HG03159 (cell line): ENCODE data around the gene HSPB6.
"Not testable (repeated sequence)": the region's sequence is repeated elsewhere in the genome, so short reads cannot be mapped to it uniquely, and the experiment has no call there.

Experiments used
- ATAC-seq: cut with Tn5 transposase; IDR thresholded peaks from one replicate; pipeline ENCODE4 v1.9.1; 2021; ENCODE audit warnings: mild to moderate bottlenecking, moderate library complexity; ENCODE audit not compliant: unreplicated experiment

HSPB6 gene

DNA sequence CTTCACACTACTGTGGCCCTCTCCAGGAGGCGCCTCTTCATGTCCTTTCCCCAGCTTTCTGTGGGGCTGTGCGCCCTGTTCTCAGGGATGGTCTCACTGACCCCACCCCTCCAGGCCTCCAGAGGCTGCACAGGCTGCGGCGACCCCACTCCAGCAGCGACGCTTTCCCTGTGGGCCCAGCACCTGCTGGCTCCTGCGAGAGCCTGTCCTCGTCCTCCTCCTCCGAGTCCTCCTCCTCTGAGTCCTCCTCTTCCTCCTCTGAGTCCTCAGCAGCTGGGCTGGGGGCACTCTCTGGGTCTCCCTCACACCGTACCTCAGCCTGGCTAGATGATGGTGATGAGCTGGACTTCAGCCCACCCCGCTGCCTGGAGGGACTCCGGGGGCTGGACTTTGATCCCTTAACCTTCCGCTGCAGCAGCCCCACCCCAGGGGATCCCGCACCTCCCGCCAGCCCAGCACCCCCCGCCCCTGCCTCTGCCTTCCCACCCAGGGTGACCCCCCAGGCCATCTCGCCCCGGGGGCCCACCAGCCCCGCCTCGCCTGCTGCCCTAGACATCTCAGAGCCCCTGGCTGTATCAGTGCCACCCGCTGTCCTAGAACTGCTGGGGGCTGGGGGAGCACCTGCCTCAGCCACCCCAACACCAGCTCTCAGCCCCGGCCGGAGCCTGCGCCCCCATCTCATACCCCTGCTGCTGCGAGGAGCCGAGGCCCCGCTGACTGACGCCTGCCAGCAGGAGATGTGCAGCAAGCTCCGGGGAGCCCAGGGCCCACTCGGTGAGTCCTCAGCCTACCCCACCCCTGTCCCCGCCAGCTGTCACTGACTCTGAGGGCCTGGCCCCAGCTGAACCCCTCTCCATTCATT is 29.7 kb upstream of the HSPB6 start:
- no peak for ATAC-seq

GRCh38 chr19:35785339-35785627 is 28.5 kb upstream of the HSPB6 start:
- no peak for ATAC-seq

GRCh38 chr19:35784503-35785338 is 27.9 kb upstream of the HSPB6 start:
- no peak for ATAC-seq

GRCh38 chr19:35783469-35784434 is 26.9 kb upstream of the HSPB6 start:
- no peak for ATAC-seq

DNA sequence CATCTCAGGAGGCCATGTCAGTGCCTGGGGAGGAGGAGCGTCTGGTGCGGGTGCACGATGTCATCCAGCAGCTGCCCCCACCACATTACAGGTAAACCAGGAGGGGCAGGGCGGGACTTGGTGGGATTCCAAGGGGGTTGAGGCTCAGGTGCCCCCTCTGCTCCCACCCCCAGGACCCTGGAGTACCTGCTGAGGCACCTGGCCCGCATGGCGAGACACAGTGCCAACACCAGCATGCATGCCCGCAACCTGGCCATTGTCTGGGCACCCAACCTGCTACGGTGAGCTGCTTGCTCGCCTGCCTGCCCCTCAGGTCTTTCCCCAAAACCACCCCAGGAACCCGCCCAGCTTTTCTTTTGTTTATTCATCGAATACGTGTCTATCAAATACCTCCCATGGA is 25.8 kb upstream of the HSPB6 start:
- ATAC-seq = no peak

DNA sequence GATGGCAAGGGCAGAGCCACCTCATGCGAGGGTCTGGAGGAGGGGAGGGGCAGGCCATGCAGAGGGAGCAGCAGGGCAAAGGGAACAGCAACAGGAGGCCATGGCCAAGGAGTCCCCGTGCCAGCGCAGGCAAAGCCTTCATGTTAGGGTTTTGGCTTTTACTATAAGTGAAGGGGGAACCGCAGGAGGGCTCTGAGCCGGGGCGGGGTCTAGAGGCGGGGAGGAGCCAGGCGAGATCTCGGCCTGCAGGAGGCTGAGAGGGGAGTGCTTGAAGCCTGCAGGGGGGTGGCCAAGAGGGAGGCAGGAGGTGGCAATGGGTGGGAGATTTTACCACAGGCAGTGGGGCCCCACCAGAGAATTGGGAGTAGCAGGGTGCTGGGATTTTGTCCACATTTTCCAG is 24.8 kb upstream of the HSPB6 start:
- ATAC-seq = no peak

- no peak for ATAC-seq
Measured at GRCh38 chr19:35780717-35781116, 23.9 kb upstream of the HSPB6 start.

DNA sequence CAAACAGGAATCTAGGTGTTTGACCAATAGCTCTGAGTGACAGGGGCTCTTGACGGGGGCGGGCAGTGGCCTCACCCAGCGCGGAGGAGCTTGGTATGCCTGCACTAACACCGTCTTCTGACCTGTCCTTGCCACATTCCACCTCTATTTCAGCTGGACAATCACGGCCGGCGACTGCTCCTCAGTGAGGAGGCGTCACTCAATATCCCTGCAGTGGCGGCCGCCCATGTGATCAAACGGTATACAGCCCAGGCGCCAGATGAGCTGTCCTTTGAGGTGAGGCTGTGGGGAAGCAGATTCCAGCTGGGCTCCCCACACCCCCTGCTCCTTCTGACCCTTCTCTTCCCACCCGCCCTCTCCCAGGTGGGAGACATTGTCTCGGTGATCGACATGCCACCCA is 23.2 kb upstream of the HSPB6 start:
- no peak for ATAC-seq

DNA sequence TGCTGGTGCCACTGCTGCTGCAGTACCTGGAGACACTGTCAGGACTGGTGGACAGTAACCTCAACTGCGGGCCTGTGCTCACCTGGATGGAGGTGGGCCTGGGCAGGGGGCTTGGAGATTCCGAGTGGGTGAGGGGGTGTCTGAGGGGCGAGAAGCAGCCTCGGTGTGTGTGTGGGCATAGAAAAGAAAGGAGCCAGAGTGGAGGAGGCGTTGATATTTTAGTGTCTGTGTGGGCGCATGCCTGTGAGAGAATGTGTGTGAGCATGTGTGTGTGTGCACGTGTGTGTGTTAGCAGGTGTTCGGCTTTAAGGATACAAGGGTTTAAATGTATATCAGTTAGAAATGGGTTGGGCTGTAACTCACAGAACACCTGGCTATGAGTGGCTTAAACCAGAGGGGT is 22.2 kb upstream of the HSPB6 start:
- no peak for ATAC-seq

GRCh38 chr19:35777961-35778360 is 21.1 kb upstream of the HSPB6 start:
- no peak for ATAC-seq

DNA sequence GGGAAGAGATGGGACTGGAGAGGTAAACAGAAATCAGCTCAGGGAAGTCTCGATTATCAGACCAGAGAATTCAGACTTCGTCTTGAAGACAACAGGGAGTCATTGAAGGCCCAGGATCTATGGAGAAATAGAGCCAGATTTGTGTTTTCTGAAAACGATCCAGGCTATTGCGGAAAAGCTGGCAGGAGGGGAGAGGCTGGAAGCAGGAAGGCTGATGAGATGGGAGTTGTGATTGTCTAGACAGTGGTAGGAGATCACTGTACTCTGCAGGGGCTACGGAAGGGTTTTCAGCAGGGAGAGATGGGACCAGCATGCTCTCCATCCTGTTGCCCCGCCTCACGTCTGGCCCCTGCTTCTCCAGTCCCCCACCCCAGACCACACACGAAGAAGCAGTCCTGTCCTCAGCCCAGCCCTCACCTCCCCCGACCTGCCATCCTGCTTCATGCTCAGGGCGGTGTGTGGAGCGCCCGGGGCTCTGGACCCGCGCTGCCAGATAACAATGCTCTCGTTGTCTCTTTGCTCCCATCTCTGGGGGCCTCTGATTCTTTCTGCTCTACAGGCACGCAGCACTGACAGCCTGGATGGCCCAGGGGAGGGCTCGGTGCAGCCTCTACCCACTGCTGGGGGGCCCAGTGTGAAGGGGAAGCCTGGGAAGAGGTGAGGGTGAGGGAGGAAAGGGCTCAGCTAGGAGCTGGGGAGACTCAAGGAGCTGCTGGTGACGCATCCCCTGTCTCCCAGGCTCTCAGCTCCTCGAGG is 20.4 kb upstream of the HSPB6 start:
- no peak for ATAC-seq

DNA sequence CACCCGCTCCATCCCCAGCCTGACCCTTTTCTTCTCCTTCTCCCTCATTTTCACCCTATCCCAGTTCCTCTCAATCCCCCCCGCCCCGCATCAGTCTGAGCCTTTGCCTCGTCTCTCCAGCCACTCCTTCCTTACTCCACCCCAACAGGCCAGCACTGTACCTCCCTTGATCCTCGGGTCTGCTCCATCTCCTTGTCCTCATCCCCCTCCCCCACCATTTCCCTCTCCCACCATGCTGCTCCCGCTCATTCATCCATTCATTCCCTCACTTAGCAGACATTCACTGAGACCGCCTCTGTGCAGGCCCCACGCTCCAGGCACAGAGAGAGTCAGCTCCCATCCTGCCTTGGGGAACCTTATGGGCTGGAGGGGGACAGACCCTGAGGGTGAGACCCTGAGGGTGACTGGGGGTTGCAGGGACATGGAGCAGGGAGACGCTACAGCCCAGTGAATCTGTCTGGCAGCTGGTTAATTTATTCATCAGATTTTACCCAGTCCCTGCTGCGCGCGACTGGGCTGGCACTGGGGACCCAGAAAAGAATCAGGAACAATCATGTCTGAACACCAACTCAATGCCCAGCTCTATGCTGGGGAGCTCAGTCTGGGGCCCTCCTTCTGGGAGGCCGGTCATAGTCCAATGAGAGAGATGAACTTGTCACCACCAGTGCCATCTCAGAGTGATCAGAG is 19.4 kb upstream of the HSPB6 start:
- no peak for ATAC-seq

DNA sequence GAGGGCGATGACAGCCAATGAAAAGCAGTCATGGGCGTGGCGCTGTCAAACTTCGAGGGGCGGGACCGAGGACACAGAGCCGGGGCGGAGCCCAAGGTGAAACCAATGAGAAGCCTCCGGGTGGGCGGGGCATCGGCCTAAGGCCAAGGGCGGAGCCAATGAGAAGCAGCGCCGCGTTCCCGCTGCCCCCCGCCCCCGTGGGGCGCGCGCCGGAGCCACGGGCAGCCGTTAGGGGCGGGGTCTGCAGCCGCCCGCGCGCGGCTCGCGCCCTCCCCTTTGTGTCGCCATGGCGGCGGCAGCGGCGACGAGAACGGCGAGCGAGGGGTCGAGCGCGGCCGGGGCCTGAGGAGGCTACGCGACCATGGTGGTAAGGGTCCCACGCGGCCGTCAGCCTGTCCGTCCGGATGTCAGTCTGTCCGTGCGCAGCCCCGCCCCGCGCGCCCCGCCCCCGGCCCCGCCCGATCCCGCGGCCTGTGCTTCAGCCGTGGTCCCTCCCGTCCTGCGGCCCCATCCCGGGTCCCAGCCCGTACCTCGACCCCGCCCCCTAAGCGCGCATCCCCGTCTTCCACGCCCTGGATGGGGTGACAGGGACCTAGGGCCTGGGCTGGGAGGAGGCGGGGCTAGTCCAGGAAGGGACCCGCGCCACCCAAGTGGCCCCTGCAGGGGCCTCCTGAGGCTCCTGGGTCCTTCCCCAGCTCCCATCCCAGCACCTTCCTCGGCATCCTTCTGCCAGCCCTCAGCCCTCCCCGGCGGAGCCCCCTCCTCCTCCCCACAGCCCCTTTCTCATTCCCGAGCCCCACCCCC is 18.7 kb upstream of the HSPB6 start, which contains the start of gene ARHGAP33:
Gene ARHGAP33, plus strand, starts transcription at position 267 of the 804 bp plus-strand sequence. Its CDS starts 95 bp downstream, at position 362.
- ATAC-seq = peak; percentile 86

GRCh38 chr19:35775046-35775297 is 18.1 kb upstream of the HSPB6 start:
- no peak for ATAC-seq

- no peak for ATAC-seq
Measured at GRCh38 chr19:35774274-35775045, 17.6 kb upstream of the HSPB6 start.

- ATAC-seq = no peak
Measured at GRCh38 chr19:35773020-35773806, 16.4 kb upstream of the HSPB6 start.

- ATAC-seq = not testable (repeated sequence)
Measured at GRCh38 chr19:35772362-35772761, 15.5 kb upstream of the HSPB6 start.

- no peak for ATAC-seq
Measured at GRCh38 chr19:35768082-35768421, 11.2 kb upstream of the HSPB6 start.
